SIG-M5 (cell line): ENCODE measurements around the gene BCL7A.
"Not testable (repeated sequence)": the region's sequence is repeated elsewhere in the genome, so short reads cannot be mapped to it uniquely, and the experiment has no call there.

ENCODE experiments used
- DNase-seq: peaks from one replicate; lab custom pipeline; 2025; lab: John Stamatoyannopoulos, UW

The BCL7A gene

DNA sequence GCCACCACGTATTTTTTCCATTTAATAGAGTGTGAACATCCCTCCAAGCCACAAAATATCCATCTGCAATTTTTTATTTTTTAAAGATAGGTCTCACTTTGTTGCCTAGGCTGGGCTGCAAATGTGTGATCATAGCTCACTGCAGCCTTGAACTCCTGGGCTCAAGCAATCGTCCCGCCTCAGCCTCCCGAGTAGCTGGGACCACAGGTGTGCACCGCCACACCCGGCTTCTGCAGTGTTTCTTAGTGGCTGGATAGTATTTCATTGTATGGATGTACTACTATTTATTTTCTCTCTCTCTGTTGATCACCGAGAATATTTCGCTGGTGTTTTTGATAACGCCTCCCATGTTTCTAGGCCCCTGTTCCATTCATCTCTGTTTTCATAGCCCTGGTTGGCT is 74.3 kb downstream of the BCL7A start:
- DNase-seq: no peak

DNA sequence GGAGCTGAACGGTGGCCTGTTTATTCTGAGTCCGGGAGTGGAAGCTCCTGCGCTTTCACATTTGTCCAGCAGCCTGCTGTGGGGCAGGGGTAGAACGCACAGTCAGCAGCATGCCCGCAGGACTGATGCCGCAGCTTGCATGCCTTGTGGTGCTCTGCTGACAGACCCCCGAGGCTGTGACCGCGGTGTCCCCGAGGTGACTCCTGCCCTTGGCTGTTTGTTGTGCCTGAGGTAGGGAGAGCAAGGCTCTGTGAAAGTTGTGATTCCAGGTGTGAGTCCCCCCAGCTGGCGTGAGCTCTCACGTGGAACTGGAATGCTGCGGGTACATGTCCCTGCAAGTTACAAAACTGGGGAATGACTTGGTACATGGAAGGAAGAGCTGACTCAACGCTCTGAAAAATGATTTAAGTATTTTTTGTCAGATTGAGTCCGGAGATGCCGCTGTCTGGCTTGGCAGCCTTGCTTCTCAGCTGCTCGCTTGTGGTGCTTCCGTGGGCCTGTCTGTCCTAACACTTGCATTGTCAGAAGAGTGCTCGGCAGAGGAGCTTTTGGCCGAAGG is 75.0 kb downstream of the BCL7A start:
- no peak for DNase-seq

GRCh38 chr12:122097584-122097926 is 75.9 kb downstream of the BCL7A start:
- no peak for DNase-seq

DNA sequence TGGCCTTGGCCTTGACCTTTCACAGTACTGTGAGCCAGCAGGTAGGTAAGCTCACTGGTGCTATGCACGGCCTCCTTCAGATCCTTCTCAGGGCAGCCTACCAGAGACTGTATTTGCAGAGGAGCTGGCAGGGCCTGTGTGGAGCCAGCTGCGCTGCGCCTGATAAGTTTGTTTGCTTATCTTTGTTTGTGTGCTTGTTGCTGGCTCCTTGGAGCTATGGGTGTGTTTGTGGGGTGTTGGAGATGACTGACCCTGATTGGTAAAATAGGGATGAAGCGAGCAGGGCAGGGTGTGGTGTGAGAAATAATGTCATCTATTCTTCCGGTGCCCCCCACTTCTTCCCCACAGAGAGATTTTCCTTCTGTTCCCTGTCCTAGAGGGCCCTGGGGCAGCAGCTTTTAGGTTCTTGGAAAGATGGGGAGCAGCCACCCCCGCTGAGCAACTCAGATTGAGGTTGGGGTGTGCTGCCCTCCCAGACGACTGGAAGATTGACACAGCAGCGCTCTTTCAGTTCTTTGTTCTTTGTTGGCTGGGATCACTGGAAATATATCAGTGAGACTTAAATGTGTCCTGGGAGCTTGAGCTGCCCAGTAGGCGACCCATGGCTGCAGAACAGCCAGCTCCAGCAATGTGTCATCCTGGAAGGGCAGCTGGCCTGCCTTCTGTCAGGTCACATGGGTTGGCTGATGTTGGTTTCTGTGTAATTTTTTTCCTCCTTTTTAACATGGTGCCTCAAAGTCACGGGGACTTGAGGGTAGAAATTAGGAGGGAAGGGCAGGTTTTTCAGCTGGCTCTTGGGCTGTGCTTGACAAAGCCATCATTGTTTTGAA is 76.5 kb downstream of the BCL7A start:
- DNase-seq: no peak

- DNase-seq: no peak
These were observed 77.6 kb downstream of the BCL7A start for GRCh38 chr12:122099280-122099749.

DNA sequence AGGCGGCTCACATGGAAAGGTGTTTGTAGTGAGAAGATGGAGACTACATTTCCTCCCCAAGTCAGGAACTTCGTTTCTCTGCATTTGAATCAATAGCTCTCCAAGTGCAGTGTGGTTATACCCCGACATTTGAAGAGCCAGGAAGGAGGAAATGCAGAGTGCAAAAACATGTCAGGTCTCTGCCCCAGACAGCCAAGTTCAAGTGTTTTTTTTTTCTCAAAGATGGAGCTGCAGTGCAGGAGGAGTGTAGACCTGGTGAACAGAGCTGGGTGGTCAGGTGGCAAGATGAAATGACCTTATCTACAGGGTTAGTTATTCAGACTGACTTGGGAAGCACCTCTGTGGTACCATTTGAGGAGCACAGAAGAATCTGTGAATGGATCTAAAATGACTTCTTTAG is 78.2 kb downstream of the BCL7A start:
- DNase-seq: no peak

GRCh38 chr12:122100568-122100967 is 78.9 kb downstream of the BCL7A start:
- DNase-seq: no peak

DNA sequence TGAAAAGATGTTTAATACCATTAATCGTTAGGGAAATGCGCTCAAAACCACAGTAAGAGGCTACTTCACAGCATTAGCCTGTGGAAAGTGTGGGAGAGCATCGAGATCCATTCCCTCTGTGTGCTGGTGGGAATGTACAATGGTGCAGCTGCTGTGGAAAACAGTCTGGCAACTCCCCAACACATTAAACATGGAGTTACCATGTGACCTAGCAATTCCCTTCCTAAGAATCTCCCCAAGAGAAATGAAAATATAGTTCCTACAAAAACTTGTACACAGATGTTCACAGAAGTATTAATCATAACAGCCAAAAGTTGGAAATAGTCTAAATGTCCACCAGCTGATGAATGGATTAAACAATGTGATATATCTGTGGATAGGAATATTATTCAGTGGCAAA is 80.6 kb downstream of the BCL7A start:
- DNase-seq: no peak

- no peak for DNase-seq
These were observed 83.2 kb downstream of the BCL7A start for GRCh38 chr12:122104844-122105243.

GRCh38 chr12:122105496-122105895 is 83.8 kb downstream of the BCL7A start:
- DNase-seq: not testable (repeated sequence)

- no peak for DNase-seq
These were observed 85.2 kb downstream of the BCL7A start for GRCh38 chr12:122106843-122107242.

DNA sequence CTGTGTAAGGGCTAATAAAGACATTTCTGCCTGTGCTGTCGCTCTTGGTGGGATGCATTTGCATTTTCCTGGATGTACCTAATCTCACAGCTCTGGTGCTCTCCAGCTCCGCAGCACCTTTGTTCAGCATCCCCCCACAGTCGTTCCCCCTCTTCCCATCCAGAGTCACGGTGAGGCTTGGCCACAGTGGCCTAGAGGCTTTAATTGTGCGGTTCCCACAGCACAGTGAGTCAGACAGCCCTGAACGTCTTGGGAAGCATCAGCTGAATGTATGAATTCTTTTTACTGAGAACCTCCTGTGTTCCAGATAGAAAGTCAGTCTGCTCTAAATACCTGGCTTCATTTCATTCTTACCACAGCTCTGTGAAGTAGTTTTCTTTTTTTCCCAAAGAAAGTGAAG is 85.6 kb downstream of the BCL7A start:
- no peak for DNase-seq

GRCh38 chr12:122111089-122111641 is 89.5 kb downstream of the BCL7A start:
- no peak for DNase-seq
